IMR-90 (cell line): Measurements from ENCODE around the gene PDZD8. TPM values are rescaled to one million over a fixed set of nuclear protein-coding genes. Genes with fewer than 3 reads are reported as not detected.

Experiments
- ATAC-seq: fragments of 200-7000 bp; cut with Tn5 transposase; 2 replicates; pipeline ENCODE4 v1.9.1; 2020; ENCODE audit warnings: low read depth, mild to moderate bottlenecking, moderate library complexity
- BruUV-seq: library from RNA; stranded (reverse); fragments of 400-500 nt; replicated peaks from 2 replicates; lab custom pipeline; 2021; lab: Mats Ljungman, UMichigan
- CTCF ChIA-PET: fragments of 300-600 bp; formaldehyde crosslinking; extraction: SDS; loops from one replicate; lab custom pipeline; 2021; ENCODE audit warnings: antibody characterized with exemption; lab: Yijun Ruan, JAX
- POLR2A ChIA-PET: fragments of 300-600 bp; sonication (Branson Sonifier 250); formaldehyde crosslinking; loops from one replicate; lab custom pipeline; 2022; ENCODE audit warnings: antibody characterized with exemption; ENCODE audit not compliant: unreplicated experiment; lab: Charles Lee
- DNase-seq: peaks from one replicate; pipeline ENCODE4 v3.0.0; 2013
- H2AFZ ChIP-seq: replicated peaks from 2 replicates; pipeline ENCODE3; 2013; ENCODE audit warnings: low read length, mild to moderate bottlenecking; ENCODE audit not compliant: poor library complexity
- H2AK5ac ChIP-seq: 2 replicates; pipeline ENCODE4 v1.6.1; 2013; ENCODE audit warnings: low read depth, low read length, inconsistent platforms
- H2AK9ac ChIP-seq: replicated peaks from 2 replicates; pipeline ENCODE3; 2013; ENCODE audit warnings: mild to moderate bottlenecking, low read depth, low read length, moderate library complexity; ENCODE audit not compliant: poor library complexity
- H2BK120ac ChIP-seq: 2 replicates; pipeline ENCODE4 v1.6.1; 2013; ENCODE audit warnings: low read depth, low read length, inconsistent platforms
- H2BK15ac ChIP-seq: 3 replicates; pipeline ENCODE4 v1.6.1; 2013; ENCODE audit warnings: low read depth, low read length, inconsistent platforms
- H2BK20ac ChIP-seq: 2 replicates; pipeline ENCODE4 v1.6.1; 2013; ENCODE audit warnings: low read depth, mild to moderate bottlenecking, inconsistent platforms, low read length, moderate library complexity
- H2BK5ac ChIP-seq: 2 replicates; pipeline ENCODE4 v1.6.1; 2013; ENCODE audit warnings: mild to moderate bottlenecking, low read depth, low read length, inconsistent platforms; ENCODE audit not compliant: poor library complexity, severe bottlenecking
- H3K14ac ChIP-seq: replicated peaks from 2 replicates; pipeline ENCODE4 v1.6.1; 2013; ENCODE audit warnings: low read depth, low read length, inconsistent platforms
- H3K18ac ChIP-seq: 2 replicates; pipeline ENCODE4 v1.6.1; 2013; ENCODE audit warnings: low read depth, low read length, control low read depth
- H3K23ac ChIP-seq: 2 replicates; pipeline ENCODE4 v1.6.1; 2013; ENCODE audit warnings: low read depth, low read length, inconsistent platforms
- H3K27ac ChIP-seq: 2 replicates; pipeline ENCODE4 v1.5.1; 2013; ENCODE audit warnings: mild to moderate bottlenecking, control low read depth, low read length; ENCODE audit not compliant: insufficient read depth
- H3K27me3 ChIP-seq: 2 replicates; pipeline ENCODE4 v1.6.1; 2013; ENCODE audit warnings: low read length; ENCODE audit not compliant: control insufficient read depth, insufficient read depth
- H3K36me3 ChIP-seq: 2 replicates; pipeline ENCODE4 v1.6.1; 2013; ENCODE audit warnings: low read length, mixed read lengths; ENCODE audit not compliant: control insufficient read depth, insufficient read depth
- H3K4ac ChIP-seq: 2 replicates; pipeline ENCODE4 v1.6.1; 2013; ENCODE audit warnings: low read depth, low read length, inconsistent platforms
- H3K4me1 ChIP-seq: 2 replicates; pipeline ENCODE4 v1.6.1; 2013; ENCODE audit warnings: low read length, mixed read lengths; ENCODE audit not compliant: control insufficient read depth, insufficient read depth
- H3K4me2 ChIP-seq: 2 replicates; pipeline ENCODE4 v1.6.1; 2013; ENCODE audit warnings: low read depth, mild to moderate bottlenecking, control low read depth, low read length, moderate library complexity
- H3K4me3 ChIP-seq: 2 replicates; pipeline ENCODE4 v1.5.1; 2013; ENCODE audit warnings: low read depth, mild to moderate bottlenecking, control low read depth, low read length, moderate library complexity; ENCODE audit not compliant: insufficient read depth
- H3K56ac ChIP-seq: 2 replicates; pipeline ENCODE4 v1.6.1; 2013; ENCODE audit warnings: low read length, inconsistent platforms; ENCODE audit not compliant: insufficient read depth; ENCODE audit errors: extremely low read depth
- H3K79me1 ChIP-seq, 2 experiments: 2 replicates each; pipeline ENCODE4 v1.6.1; 2013; ENCODE audit warnings: low read length in 2 of 2, inconsistent platforms in 1 of 2, low read depth in 1 of 2
- H3K9ac ChIP-seq: 2 replicates; pipeline ENCODE4 v1.6.1; 2013; ENCODE audit warnings: low read depth, low read length, control low read depth
- H3K9me1 ChIP-seq: 2 replicates; pipeline ENCODE4 v1.6.1; 2013; ENCODE audit warnings: low read length, inconsistent platforms; ENCODE audit not compliant: insufficient read depth
- H3K9me3 ChIP-seq: 2 replicates; pipeline ENCODE4 v1.6.1; 2013; ENCODE audit warnings: low read length; ENCODE audit not compliant: control insufficient read depth, insufficient read depth
- H4K20me1 ChIP-seq: 2 replicates; pipeline ENCODE4 v1.6.1; 2013; ENCODE audit warnings: low read length, inconsistent platforms; ENCODE audit not compliant: insufficient read depth
- H4K5ac ChIP-seq: 2 replicates; pipeline ENCODE4 v1.6.1; 2013; ENCODE audit warnings: mild to moderate bottlenecking, low read depth, low read length, control low read depth
- H4K8ac ChIP-seq, 2 experiments: 2 replicates each; pipeline ENCODE4 v1.6.1; 2013; ENCODE audit warnings: low read depth in 2 of 2, low read length in 2 of 2, control low read depth in 1 of 2, inconsistent platforms in 1 of 2
- H4K91ac ChIP-seq: 2 replicates; pipeline ENCODE4 v1.6.1; 2013; ENCODE audit warnings: low read depth, low read length, inconsistent platforms; ENCODE audit not compliant: insufficient read depth
- MXI1 ChIP-seq: IDR thresholded peaks from 2 replicates; pipeline ENCODE4 v1.6.1; 2012; ENCODE audit warnings: low read depth, mild to moderate bottlenecking, low read length, moderate library complexity, borderline replicate concordance
- SMC3 ChIP-seq: fragments of 150-350 bp; IDR thresholded peaks from 2 replicates; pipeline ENCODE4 v1.6.1; 2016; ENCODE audit warnings: low read depth, mild to moderate bottlenecking, antibody characterized with exemption, low read length, moderate library complexity
- WGBS, 2 experiments: methylation state at CpG; one replicate each; pipeline versions ENCODE4 v1.1.5 to v1.1.7; 2013; ENCODE audit warnings: missing lambda C conversion rate in 2 of 2; ENCODE audit not compliant: insufficient read length in 1 of 2; ENCODE audit errors: extremely low coverage in 2 of 2; 5-methylcytosine and 5-hydroxymethylcytosine counted together
- dilution Hi-C: fragments of 300-500 bp; cut with HindIII; formaldehyde crosslinking; loops from one replicate; pipeline ENCODE4 v1.14.3; 2018; ENCODE audit warnings: low sequenced_read_pairs; ENCODE audit not compliant: unreplicated experiment
- in situ Hi-C: fragments of 300-500 bp; cut with MboI; formaldehyde crosslinking; loops from 3 replicates; pipeline ENCODE4 v1.14.3; 2019; ENCODE audit warnings: low sequenced_read_pairs, inconsistent platforms, mixed read lengths
- intact Hi-C: fragments of 100-400 bp; cut with micrococcal nuclease; formaldehyde crosslinking; loops from 2 replicates; pipeline ENCODE4 v1.10.0; 2022
- polyA plus RNA-seq, 3 experiments: library from polyadenylated mRNA; depleted of rRNA; stranded (reverse); fragments of >200 nt; gene quantifications; 2 replicates each; pipeline ENCODE4 v1.2.3, GENCODE V29; 2012; ENCODE audit warnings: low replicate concordance in 1 of 3
- total RNA-seq: library from RNA; depleted of rRNA; stranded (reverse); fragments of >200 nt; gene quantifications from 2 replicates; pipeline ENCODE4 v1.2.3, GENCODE V29; 2012
- TF ChIP-seq, protein P1 (sequence below): conservative IDR thresholded peaks from 2 replicates; pipeline ENCODE4 v1.5.1; 2012; ENCODE audit warnings: mild to moderate bottlenecking, low read depth, low read length, improper control_type of control experiment

PDZD8 gene
- total and polyA plus RNA-seq, 2 of the 4 experiments (the other 2 are of a cell fraction): 11.3 to 20.4 TPM

DNA sequence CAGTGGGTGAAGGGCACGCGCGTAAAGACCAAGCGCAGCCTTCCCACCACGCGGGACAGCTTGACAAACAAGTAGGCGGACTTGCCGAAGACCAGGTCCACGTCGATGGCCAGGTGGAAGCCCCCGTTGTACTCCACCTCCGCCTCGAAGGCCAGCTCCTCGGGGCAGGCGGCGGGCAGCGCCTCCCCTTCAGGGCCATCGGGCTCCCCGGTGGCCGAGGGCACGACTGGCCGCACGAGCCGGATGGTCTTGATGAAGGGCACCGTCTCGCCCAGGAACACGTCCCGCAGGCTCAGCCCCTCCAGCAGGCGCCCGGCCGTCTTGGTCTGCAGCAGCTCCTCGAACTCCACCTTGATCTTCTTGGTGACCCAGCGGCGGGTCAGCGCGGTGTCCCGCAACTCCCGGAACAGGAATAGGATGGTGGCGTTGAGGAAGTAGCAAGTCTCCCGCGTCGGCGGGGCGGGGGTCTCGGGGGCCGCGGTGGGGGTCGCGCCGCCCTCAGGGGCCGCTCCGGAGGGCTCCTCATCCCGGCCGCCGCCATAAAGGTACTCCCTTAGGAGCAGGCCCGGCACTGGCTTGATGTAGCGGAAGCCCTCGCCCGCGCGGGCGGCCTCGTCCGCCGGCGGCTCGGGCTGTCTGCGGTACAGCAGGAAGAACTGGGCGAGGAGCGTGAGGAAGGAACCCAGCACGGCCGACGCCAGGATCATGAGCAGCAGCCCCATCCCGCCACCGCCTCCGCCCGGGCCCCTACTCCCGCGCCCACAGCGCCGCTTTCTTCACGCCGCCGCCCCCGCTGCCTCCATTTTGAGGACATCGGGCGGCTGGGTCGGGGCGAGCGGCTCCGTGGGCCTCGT lies 507 bp downstream of the PDZD8 start:
- H4K20me1 ChIP-seq: peaks cover 45% of the 10 kb centered on the region
- intact Hi-C loops: loop anchor here (2.0 kb wide), 1 partner anchor 158 kb away; no protein-coding TSS in a partner anchor
- ATAC-seq (peak; percentile 42), DNase-seq (peak; percentile 46)
- H2AK5ac ChIP-seq: peak overlapping the region; percentile 20; the same call in 1 of the 2 replicates
- no peaks in the 10 kb centered on the region; the same call in 1 of the 2 replicates for H3K4me1 ChIP-seq
- POLR2A ChIA-PET: no interaction called here
- H3K4ac ChIP-seq: no peak overlapping the region
- H3K56ac ChIP-seq: no peak overlapping the region
- H2BK120ac ChIP-seq: no peak overlapping the region
- H2BK15ac ChIP-seq: no peak overlapping the region
- peak overlapping the region; percentile 6; the same call in 1 of the 2 replicates for H4K91ac ChIP-seq
- peak overlapping the region; percentile 76 for H3K27ac ChIP-seq
- peak overlapping the region; percentile 100 for H2AFZ ChIP-seq
- peaks cover 0 to 41% of the 10 kb centered on the region in 2 experiments; a peak in 3 of 4 replicates for H3K79me1 ChIP-seq
- peak; percentile 23; the same call in 1 of the 2 replicates for TF ChIP-seq MXI1
- no peak for TF ChIP-seq SMC3
- TF ChIP-seq, protein P1, sequence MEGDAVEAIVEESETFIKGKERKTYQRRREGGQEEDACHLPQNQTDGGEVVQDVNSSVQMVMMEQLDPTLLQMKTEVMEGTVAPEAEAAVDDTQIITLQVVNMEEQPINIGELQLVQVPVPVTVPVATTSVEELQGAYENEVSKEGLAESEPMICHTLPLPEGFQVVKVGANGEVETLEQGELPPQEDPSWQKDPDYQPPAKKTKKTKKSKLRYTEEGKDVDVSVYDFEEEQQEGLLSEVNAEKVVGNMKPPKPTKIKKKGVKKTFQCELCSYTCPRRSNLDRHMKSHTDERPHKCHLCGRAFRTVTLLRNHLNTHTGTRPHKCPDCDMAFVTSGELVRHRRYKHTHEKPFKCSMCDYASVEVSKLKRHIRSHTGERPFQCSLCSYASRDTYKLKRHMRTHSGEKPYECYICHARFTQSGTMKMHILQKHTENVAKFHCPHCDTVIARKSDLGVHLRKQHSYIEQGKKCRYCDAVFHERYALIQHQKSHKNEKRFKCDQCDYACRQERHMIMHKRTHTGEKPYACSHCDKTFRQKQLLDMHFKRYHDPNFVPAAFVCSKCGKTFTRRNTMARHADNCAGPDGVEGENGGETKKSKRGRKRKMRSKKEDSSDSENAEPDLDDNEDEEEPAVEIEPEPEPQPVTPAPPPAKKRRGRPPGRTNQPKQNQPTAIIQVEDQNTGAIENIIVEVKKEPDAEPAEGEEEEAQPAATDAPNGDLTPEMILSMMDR: 0 out of 2 replicates have a peak, but pooled peaks have one; percentile 0
- 0% methylated on average over 6 of the region's 92 CpGs; no CpG with 5 or more reads in 1 of the 2 experiments for WGBS, 2 experiments
- H3K36me3 ChIP-seq: no peaks in the 10 kb centered on the region
- H3K9me1 ChIP-seq: peaks cover 3% of the 10 kb centered on the region; the same call in 1 of the 2 replicates
- H3K27me3 ChIP-seq: peaks cover 7% of the 10 kb centered on the region; the same call in 1 of the 2 replicates
- dilution Hi-C loops: no loop called here
- in situ Hi-C loops: no loop called here
- CTCF ChIA-PET: interaction anchor here (0.9 kb wide), 1 partner anchor 55 kb away, joined by 3 read pairs; no protein-coding TSS in a partner anchor
- H4K8ac ChIP-seq: peak overlapping the region in 1 of 2 experiments; percentile 46; a peak in 2 of 4 replicates
- H2BK20ac ChIP-seq: no peak overlapping the region
- H3K9ac ChIP-seq: peak overlapping the region; percentile 51
- no peak overlapping the region for H3K18ac ChIP-seq
- H3K4me2 ChIP-seq: peak overlapping the region; percentile 89
- peak overlapping the region; percentile 96 for H3K4me3 ChIP-seq
- peak overlapping the region; percentile 82 for H3K23ac ChIP-seq
- H3K14ac ChIP-seq: peak overlapping the region; percentile 50; the same call in 1 of the 2 replicates
- peak overlapping the region; percentile 75 for H2BK5ac ChIP-seq
- no TSS peak for BruUV-seq
- no peaks in the 10 kb centered on the region for H3K9me3 ChIP-seq
- peak overlapping the region; percentile 78 for H2AK9ac ChIP-seq
- no peak overlapping the region for H4K5ac ChIP-seq
